Activated naive CD4-positive, alpha-beta T cell (primary cell): ENCODE measurements around the gene NRP1.
A peak's percentile ranks its signal among the peaks of the same experiment; 100 is the strongest.

ENCODE experiments used
- DNase-seq, 4 experiments: peaks; one replicate each; lab custom pipeline; 2025; lab: John Stamatoyannopoulos, UW

NRP1 gene

DNA sequence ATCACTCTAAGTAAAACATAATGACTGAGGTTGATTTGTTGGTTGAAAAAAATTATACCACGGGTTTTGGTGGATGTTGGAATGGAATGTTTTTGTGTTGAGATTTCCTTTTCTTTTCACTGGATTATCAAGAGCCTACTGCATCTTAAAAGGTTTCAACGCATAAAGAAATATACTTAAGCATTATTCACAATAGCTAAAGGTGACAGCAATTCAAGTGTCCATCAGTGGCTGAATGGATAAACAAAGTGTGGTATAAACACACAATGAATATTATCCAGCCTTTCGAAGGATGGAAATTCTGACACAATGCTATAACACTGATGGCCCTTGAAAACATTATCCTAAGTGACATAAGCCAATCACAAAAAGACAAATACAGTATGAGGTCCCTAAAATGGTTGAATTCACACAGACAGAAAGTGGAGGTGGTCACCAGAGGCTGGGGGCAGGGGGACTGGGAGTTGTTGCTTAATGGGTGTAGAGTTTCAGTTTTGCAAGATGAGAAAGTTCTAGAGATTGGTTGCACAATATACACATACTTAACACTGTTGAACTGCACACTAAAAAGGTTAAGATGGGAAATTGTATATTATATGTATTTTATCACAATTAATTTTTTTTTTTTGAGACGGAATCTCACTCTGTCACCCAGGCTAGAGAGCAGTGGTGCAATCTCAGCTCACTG, 122.3 kb downstream of the NRP1 start:
- no peak for DNase-seq

GRCh38 chr10:33211106-33211878, 123.2 kb downstream of the NRP1 start:
- DNase-seq = peak in 2 of 4 experiments; percentile 3 to 17

DNA sequence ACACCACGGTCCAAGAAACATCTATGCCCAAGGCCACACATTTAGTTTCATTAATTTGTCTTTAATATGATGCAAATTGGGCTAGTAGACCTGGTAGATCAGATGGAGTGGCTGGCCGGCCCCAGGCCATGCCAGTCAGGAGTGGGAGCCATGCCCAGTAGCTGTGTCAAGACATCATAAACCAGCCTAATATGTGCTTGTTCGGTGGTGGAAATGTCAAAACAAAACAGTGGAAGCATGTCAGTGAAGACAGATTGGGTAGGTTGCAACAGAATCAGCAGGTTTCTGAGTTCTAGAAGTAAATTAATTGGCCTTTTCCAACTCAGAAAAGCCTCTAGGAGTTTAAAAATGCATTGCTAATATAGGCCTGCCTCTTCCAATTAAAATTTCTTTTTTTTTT, 124.7 kb downstream of the NRP1 start:
- no peak for DNase-seq

GRCh38 chr10:33208166-33208565, 126.3 kb downstream of the NRP1 start:
- no peak for DNase-seq

- DNase-seq = no peak
These were observed 130.4 kb downstream of the NRP1 start for GRCh38 chr10:33204031-33204430.

DNA sequence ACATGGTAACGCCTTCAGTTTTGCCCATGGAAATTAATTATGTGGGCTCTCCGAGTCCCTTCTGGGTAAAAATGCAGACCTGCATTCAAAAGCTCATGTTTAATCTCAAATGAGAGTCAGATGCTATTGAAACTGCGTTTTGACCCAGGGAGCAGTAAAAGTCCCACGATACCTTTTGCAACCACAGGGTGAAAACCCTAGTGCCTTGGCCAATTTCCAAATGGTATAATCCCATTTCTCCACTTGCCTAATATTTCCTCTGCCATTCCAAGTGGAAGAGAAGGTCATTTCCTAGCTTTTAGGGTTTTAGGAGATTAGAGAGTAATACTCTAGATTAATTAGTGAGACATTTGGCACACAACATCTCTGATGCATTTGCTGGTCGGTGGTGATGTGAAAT, 132.5 kb downstream of the NRP1 start:
- no peak for DNase-seq

- no peak for DNase-seq
These were observed 133.2 kb downstream of the NRP1 start for GRCh38 chr10:33201056-33201780.

DNA sequence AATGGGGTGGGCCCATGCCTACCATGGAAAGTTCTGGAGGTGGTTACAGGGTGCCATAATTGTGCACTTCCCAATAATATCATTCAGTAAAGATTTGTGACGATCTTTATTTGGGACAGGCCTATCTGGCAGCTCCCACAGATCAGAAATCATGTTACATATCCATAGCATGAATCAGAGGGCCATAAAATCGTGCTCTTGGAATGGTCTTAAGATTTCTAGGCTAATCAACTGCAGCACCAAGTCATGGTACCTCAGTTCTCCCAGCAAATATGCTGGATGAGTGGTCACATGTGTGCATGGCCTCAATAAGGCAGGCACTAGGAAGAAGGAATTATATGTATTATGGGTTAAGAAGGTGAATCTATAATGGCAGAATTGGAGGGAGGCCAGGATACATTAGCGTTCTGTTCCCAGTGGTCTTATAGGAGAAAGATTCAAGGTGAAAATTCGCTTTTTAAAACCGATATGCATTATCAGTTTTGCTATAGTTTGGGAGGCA, 134.7 kb downstream of the NRP1 start:
- DNase-seq = no peak

GRCh38 chr10:33198610-33199009, 135.9 kb downstream of the NRP1 start:
- DNase-seq = no peak

DNA sequence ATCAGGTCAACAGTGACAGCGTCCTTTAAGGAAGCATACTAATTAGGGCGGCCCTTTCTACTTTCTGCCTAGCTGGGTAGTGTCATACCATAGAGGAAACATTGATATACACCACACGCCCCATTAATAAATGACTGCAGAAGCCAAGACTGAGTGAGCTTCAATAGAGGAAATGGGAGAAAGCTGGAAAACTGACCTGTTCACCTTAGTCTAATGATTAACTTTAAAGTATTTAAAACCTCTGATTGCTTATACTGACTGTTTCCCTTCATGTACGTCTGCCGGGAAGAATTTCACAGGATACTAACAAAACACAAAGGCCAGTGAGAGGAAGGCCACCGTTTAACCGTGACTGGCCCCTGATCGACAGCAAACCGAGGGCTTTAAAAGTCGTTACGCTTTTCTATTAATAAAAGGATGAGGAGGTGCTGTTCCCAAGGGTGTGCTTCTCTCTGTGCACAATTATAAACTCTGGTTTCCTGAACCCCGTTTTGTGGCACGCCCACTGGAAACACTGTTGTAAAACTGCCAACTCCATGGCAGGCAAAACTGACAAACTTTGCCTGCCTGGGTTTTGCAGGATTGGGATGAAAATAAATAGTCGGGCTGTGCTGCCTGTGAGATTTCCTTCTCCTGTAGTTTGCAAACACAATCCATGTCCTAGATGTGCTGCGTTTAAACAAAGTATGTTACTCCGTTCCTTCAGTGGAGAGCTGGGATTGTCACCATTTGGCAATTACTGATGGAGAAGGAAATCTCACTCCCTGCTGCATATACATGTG, 137.6 kb downstream of the NRP1 start:
- no peak for DNase-seq

DNA sequence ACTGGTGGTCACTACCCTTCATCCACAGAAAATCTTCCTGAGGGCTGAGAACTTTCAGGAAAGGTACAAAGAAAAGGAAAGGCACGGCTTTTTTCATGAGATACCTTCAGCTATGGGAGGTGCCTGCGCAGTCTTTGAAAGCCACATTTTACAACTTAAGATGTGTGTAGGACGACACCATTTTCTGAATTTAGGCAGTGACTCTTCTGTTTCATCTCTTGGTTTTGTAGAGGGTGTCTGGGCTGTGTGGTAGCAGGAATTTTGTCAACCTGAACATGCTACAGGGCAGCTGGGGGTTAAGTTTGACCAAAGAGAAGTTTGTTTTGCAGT, 138.1 kb downstream of the NRP1 start:
- DNase-seq = no peak

DNA sequence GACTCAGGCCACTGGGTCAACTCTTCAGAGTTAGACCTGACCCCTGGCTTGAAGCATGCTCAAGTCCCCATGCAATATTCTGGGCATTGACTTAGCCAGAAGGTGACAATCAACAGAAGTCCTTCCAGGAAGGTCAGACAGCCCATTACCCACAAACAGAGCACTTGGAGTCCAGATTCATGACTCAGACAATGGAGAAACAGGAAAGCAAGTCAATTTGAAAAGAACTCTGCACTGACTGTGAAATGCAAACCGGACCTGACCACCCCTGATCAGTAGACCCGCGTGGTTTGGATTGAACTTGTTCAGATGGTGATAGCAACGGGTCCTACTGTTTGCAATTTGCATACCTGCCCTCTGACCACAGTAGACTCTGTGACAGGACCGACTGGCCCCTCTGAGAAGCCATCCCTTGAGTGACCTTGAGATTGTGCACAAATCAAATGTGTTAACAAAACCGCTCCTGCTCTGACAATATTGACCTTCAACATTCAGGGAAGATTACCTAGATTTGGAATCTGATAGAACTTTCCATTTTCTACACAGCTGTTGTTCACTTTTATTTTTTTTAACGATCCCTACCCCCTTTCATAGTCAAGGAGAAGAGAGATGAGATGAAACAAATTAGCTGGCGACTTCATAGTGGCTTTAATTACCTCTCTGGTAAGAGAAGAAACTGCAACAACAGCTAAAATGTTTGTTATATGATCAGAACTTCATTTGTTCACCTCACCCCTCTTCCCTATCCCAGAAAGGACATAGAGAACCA, 138.7 kb downstream of the NRP1 start:
- DNase-seq = no peak

DNA sequence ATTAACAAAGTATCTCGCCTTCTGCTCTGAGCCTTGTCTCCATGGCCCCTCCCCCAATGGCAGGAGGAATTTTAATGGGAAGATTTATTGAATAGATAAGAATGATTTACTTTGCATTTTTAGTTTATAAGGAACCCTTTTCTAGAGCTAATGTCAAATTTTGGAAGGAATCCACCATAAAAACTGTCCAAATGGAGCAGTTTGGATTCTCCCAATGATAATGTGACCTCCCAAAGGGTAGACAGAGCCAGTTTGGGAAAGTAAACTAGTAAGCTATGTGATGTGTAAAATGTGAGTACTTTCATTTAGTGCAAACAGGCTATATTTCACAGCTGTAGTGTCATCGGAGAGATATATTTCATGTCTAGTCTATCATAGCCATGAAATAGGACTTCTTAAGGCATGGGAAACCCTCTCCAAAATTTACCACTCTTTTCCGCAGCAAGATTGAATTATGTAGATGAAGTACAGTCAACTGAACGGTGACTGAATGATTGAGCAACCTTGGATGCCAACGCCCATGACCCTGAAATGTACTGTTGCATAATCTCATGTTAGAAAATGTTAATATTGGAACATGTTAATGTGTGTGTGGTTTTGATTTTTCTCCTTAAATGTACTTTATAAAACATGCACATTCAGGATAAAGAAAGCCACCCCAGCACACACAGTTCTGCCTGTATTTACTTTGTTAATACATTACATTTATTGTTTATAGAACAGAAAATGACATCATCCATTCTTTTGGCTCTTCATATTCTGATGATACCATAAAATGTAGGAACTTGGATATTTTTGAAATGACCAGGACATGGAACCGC, 140.6 kb downstream of the NRP1 start:
- no peak for DNase-seq

- peak; percentile 18 to 65 (median 42) for DNase-seq
These were observed 141.3 kb downstream of the NRP1 start for GRCh38 chr10:33193057-33193700.

GRCh38 chr10:33192190-33192589, 142.3 kb downstream of the NRP1 start:
- no peak for DNase-seq

- no peak for DNase-seq
These were observed 144.1 kb downstream of the NRP1 start for GRCh38 chr10:33190406-33190805.

DNA sequence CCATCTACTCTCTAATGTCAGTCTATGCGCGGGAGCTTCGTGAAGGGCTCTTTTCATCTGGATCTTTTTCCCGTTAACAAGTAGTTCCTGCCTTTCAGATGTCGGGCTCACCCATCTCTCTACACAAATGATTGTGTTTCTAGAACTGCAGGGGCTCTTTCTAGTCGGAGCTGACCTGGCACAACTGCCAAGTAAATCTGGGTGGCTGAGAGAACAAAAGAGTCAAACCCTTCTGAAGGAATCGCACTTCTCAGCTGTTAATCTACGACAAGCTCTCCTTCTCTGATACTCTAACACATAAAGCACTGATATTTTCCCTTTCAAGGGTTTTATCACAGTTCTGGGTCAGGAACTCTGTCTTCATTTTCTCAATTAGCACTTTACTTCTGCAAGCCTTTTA, 144.7 kb downstream of the NRP1 start:
- DNase-seq = no peak

DNA sequence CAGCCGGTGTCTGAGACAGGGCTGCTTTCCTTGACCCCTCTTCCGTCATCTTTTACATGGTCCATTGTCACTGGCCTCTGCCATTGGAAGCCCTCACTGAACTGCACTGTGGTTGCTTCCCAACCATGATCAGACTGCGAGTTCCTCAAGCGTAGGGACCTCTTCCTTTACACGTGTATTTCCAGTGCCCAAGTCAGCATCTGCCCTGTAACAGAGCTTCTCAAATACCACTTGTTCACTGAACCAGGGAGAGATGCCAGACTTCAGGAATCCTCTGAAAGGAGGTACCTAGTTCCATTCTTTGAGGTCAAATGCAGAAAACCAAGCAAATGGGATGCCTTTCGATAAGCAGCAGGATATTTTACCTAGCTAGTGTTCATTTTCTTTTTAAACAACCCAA, 145.1 kb downstream of the NRP1 start:
- DNase-seq = no peak

DNA sequence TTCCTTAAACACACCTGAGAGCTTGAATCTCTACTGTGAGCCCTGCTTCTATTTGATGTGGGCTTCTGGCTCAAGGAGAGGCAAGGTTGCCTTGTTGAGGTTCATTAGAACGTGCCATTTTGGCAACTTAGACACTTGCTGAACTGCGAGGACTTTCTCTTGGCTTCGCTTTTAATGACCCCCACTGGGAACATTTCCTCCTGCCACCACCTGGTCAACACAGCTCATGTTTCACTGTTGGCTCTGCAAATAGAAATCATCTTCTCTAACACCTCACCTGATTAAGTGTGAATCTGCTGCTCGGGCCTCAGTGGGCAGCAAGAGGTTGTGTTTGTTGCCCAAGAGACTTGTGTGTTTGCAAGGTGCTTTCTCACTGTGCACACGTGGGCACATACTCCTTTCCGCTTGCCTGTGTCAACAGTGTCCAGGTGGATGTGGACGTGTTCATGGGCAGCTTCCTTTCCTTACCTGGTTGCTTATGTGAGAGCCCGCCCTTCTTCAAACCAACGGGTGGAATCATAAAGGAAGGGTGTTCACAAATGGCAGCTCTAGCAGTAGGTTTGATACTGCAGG, 147.0 kb downstream of the NRP1 start:
- no peak for DNase-seq

DNA sequence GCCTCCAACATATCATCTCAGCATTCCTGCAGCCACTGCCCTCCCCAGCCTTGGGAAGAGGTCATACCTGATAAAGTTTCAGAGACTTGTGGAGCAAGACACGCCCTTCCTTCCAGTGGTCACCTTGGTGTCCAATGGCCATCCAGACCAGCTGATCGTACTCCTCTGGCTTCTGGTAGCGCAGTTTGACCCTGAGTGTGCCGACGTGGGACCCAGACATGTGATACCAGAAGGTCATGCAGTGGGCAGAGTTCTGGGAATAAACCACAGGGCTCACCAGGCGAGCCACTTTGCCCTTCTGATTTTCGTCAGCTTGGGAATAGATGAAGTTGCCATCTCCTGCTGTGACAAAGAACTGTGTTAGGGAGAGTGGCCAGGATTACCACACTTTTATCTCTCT, 148.3 kb downstream of the NRP1 start:
- DNase-seq = no peak
